Astrocyte of the cerebellum (primary cell): Measurements from ENCODE around the gene CSTF1.

Experiments
- DNase-seq: peaks from one replicate; pipeline ENCODE4 v3.0.0-alpha.2; 2011; ENCODE audit warnings: low read depth
- H3K4me3 ChIP-seq: 2 replicates; pipeline ENCODE4 v1.5.1; 2011; ENCODE audit warnings: mild to moderate bottlenecking, low read depth, low read length, moderate library complexity
- in situ Hi-C: cut with HindIII; loops from 2 replicates; pipeline ENCODE4 v1.10.0; 2017; ENCODE audit warnings: low sequenced_read_pairs
- TF ChIP-seq, protein P1 (sequence below): IDR thresholded peaks from 2 replicates; pipeline ENCODE4 v1.5.1; 2012; ENCODE audit warnings: low read length, low read depth, moderate library complexity, mild to moderate bottlenecking; ENCODE audit errors: missing control alignments

Gene CSTF1

GRCh38 chr20:56423886-56424285 is 31.4 kb downstream of the CSTF1 start:
- in situ Hi-C loops: no loop called here
- H3K4me3 ChIP-seq: no peak overlapping the region
- DNase-seq: no peak
- TF ChIP-seq, protein P1, sequence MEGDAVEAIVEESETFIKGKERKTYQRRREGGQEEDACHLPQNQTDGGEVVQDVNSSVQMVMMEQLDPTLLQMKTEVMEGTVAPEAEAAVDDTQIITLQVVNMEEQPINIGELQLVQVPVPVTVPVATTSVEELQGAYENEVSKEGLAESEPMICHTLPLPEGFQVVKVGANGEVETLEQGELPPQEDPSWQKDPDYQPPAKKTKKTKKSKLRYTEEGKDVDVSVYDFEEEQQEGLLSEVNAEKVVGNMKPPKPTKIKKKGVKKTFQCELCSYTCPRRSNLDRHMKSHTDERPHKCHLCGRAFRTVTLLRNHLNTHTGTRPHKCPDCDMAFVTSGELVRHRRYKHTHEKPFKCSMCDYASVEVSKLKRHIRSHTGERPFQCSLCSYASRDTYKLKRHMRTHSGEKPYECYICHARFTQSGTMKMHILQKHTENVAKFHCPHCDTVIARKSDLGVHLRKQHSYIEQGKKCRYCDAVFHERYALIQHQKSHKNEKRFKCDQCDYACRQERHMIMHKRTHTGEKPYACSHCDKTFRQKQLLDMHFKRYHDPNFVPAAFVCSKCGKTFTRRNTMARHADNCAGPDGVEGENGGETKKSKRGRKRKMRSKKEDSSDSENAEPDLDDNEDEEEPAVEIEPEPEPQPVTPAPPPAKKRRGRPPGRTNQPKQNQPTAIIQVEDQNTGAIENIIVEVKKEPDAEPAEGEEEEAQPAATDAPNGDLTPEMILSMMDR: no peak

DNA sequence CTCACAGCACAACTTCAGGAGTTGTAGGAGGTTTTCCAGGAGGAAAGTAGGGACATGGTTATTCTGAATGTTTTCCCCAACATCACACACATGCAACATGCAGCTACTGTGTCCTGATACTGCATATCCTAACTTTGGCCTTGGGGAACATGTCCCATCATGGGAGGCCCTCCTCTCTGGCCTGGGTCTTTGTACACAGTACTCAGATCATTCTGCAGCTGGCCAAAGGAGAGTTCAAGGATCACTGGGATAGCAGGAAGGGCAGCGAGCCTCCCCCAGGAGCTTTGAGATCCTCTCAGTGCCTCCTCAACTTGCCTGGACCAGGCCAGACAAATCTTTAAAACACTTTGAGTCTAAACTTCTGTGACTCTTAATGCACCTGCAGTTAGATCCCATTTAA is 32.5 kb downstream of the CSTF1 start:
- no peak for DNase-seq
- TF ChIP-seq, protein P1: no peak
- in situ Hi-C loops: no loop called here
- H3K4me3 ChIP-seq: no peak overlapping the region

- TF ChIP-seq, protein P1: no peak
- in situ Hi-C loops: no loop called here
- H3K4me3 ChIP-seq: no peak overlapping the region
These were observed 33.6 kb downstream of the CSTF1 start for GRCh38 chr20:56426026-56426425.

DNA sequence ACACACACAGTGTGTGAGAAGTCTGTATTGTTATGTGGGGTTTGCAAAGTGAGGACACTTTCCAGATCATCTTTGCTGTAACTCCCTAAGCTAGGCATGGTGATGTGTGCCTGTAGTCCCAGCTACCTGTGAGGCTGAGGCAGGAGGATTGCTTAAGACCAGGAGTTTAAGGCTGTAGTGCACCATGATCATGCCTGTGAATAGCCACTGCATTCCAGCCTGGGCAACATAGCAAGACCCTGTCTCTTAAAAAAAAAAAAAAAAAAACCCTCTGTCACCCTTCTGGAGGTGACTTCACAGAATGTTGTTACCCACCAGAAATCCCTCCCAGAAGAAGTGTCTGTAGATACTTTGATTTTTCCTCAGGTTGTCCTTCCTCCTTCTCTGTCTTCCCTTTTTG is 34.5 kb downstream of the CSTF1 start:
- in situ Hi-C loops: no loop called here
- no peak for DNase-seq
- no peak overlapping the region for H3K4me3 ChIP-seq
- TF ChIP-seq, protein P1: no peak

More at GRCh38 chr20:56426026-56426425, 33.6 kb downstream of the CSTF1 start:
- DNase-seq: no peak

- no peak overlapping the region for H3K4me3 ChIP-seq
- in situ Hi-C loops: no loop called here
- no peak for DNase-seq
- TF ChIP-seq, protein P1: no peak
These were observed 35.4 kb downstream of the CSTF1 start for GRCh38 chr20:56427797-56428196.

DNA sequence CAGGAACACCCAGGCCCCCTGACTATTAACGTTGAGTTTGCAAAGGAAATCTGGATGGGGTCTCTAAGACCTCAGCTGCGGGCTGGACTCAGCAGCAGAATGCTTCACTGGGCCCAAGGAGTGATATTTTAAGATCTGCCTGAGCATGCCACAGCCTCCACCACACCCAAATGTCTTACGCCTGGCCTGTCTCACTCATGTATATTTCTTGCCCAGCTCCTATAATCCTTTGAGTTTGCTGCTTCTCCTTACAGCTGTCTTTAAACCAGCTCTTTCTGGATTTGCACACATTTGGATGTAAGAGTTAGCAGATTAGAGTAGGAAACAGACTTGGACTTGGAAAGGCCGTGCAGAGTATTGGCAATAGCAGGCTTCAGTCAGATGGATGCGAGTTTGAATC is 36.0 kb downstream of the CSTF1 start:
- DNase-seq: no peak
- H3K4me3 ChIP-seq: no peak overlapping the region
- in situ Hi-C loops: no loop called here
- TF ChIP-seq, protein P1: no peak

DNA sequence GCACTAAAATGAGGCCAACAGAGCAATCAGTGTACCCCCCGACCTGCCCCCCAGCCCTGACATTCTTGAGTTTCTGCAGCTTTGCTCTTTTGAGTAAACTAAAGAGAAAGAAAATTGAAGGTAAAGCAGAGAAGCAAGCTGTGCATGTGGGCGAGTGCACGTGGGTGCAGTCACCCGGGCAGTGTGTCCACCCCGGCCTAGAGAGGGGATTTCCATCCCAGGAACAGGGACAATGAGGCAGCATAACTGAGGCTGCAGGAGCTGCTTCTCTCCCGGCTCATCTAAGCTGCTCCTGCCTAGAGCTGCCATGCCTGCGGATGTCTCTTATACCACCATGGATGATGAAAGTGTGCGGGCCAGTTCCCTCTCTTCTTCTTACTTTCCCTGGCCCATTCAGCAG is 36.4 kb downstream of the CSTF1 start:
- in situ Hi-C loops: no loop called here
- TF ChIP-seq, protein P1: no peak
- DNase-seq: no peak
- no peak overlapping the region for H3K4me3 ChIP-seq
